Gastroesophageal sphincter (tissue), 4 donors: Measurements from ENCODE around the gene DIS3L. TPM values are rescaled to one million over a fixed set of nuclear protein-coding genes. Genes with fewer than 3 reads are reported as not detected.
"Not testable (repeated sequence)": the region's sequence is repeated elsewhere in the genome, so short reads cannot be mapped to it uniquely, and the experiment has no call there.

Experiments used
- ATAC-seq: fragments of 150-250 bp; one replicate; pipeline ENCODE4 v1.9.1; 2016; ENCODE audit warnings: mild to moderate bottlenecking, moderate library complexity
- H3K27ac ChIP-seq, 4 donors: fragments of 200-600 bp; sonication (generic) in 3 of 4; 1 replicate in 3 of 4; 2 replicates in 1 of 4; pipeline ENCODE4 v1.5.1; 2016 to 2019
- H3K27me3 ChIP-seq: fragments of 200-600 bp; sonication (generic); one replicate; pipeline ENCODE4 v1.5.1; 2019
- H3K36me3 ChIP-seq, 2 donors: fragments of 200-600 bp; sonication (generic); one replicate each; pipeline ENCODE4 v1.5.1; 2019; ENCODE audit warnings: control low read depth in 1 of 2
- H3K4me1 ChIP-seq, 3 donors: fragments of 200-600 bp; sonication (generic); 1 replicate in 2 of 3; 2 replicates in 1 of 3; pipeline ENCODE4 v1.5.1; 2016 to 2019; ENCODE audit warnings: control low read depth in 2 of 3
- H3K4me3 ChIP-seq, 2 donors: fragments of 200-600 bp; sonication (generic); one replicate each; pipeline ENCODE4 v1.5.1; 2019; ENCODE audit warnings: mild to moderate bottlenecking in 1 of 2, moderate library complexity in 1 of 2
- H3K9me3 ChIP-seq, 3 donors: fragments of 200-600 bp; sonication (generic); one replicate each; pipeline ENCODE4 v1.5.1; 2017 to 2019; ENCODE audit warnings: control low read depth in 2 of 3
- EP300 ChIP-seq: sonication (generic); formaldehyde crosslinking; IDR thresholded peaks from one replicate; pipeline ENCODE4 v1.6.1; 2017; ENCODE audit warnings: antibody characterized with exemption, mild to moderate bottlenecking
- POLR2A ChIP-seq, 2 donors: fragments of 450-650 bp; IDR thresholded peaks; one replicate each; pipeline ENCODE4 v1.6.1; 2017; ENCODE audit warnings: antibody characterized with exemption in 2 of 2, mild to moderate bottlenecking in 2 of 2, moderate library complexity in 1 of 2
- POLR2AphosphoS5 ChIP-seq: sonication (generic); formaldehyde crosslinking; IDR thresholded peaks from one replicate; pipeline ENCODE4 v1.6.1; 2017; ENCODE audit warnings: antibody characterized with exemption
- WGBS, 2 donors: methylation state at CpG; one replicate each; pipeline ENCODE4 v1.1.5; 2018; ENCODE audit warnings: low coverage in 1 of 2; 5-methylcytosine and 5-hydroxymethylcytosine counted together
- total RNA-seq, 4 donors: library from RNA; depleted of rRNA; stranded (reverse); fragments of >200 nt; gene quantifications; one replicate each; pipeline ENCODE4 v1.1.0, GENCODE V29; 2016
- TF ChIP-seq, protein P1 (sequence below), 4 experiments: fragments of 200-600 bp in 2 of 4; fragments of 450-650 bp in 2 of 4; sonication (generic) in 1 of 4; IDR thresholded peaks; one replicate each; pipeline ENCODE4 v1.5.1; 2017 to 2019; ENCODE audit warnings: antibody characterized with exemption in 4 of 4, mild to moderate bottlenecking in 2 of 4, moderate library complexity in 2 of 4

Gene DIS3L
- total RNA-seq, 4 donors from 2014 or later, result 33.9 to 40.0 (median 35.2) TPM

DNA sequence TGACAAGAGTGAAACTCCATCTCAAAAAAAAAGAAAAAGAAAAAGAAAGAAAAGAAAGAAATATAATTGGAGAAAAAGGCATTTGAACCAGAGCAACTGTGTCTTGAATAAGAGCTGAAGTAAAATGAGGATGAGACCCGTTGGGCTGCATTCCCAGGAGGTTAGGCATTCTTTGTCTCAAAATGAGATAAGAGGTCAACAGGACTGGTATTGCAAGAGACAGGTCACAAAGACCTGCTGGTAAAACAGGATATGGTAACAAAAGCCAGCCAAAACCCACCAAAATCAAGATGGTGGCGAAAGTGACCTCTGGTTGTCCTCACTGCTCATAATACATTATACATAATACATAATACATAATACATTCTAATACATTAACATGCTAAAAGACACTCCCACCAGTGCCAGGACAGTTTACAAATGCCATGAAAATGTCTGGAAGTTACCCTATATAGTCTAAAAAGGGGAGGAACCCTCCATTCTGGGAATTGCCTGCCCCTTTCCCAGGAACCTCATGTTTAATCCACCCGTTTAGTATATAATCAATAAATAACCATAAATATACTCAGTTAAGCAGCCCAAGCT, 71.7 kb downstream of the DIS3L start:
- no peak for ATAC-seq
- Histone ChIP-seq H3K4me1 (no peaks in the 10 kb centered on the region), H3K9me3 (no peaks in the 10 kb centered on the region), H3K4me3 (no peak overlapping the region), H3K27ac (no peak overlapping the region), H3K27me3 (no peaks in the 10 kb centered on the region), H3K36me3 (no peaks in the 10 kb centered on the region)
- WGBS, 2 donors, result 80 to 84% methylated on average over 2 to 3 of the region's 3 CpGs
- TF ChIP-seq EP300 (no peak), POLR2A (IDR thresholded peaks at IDR 0.05) (no peak), POLR2AphosphoS5 (no peak)
- TF ChIP-seq, protein P1, sequence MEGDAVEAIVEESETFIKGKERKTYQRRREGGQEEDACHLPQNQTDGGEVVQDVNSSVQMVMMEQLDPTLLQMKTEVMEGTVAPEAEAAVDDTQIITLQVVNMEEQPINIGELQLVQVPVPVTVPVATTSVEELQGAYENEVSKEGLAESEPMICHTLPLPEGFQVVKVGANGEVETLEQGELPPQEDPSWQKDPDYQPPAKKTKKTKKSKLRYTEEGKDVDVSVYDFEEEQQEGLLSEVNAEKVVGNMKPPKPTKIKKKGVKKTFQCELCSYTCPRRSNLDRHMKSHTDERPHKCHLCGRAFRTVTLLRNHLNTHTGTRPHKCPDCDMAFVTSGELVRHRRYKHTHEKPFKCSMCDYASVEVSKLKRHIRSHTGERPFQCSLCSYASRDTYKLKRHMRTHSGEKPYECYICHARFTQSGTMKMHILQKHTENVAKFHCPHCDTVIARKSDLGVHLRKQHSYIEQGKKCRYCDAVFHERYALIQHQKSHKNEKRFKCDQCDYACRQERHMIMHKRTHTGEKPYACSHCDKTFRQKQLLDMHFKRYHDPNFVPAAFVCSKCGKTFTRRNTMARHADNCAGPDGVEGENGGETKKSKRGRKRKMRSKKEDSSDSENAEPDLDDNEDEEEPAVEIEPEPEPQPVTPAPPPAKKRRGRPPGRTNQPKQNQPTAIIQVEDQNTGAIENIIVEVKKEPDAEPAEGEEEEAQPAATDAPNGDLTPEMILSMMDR (IDR thresholded peaks at IDR 0.05), result no peak

DNA sequence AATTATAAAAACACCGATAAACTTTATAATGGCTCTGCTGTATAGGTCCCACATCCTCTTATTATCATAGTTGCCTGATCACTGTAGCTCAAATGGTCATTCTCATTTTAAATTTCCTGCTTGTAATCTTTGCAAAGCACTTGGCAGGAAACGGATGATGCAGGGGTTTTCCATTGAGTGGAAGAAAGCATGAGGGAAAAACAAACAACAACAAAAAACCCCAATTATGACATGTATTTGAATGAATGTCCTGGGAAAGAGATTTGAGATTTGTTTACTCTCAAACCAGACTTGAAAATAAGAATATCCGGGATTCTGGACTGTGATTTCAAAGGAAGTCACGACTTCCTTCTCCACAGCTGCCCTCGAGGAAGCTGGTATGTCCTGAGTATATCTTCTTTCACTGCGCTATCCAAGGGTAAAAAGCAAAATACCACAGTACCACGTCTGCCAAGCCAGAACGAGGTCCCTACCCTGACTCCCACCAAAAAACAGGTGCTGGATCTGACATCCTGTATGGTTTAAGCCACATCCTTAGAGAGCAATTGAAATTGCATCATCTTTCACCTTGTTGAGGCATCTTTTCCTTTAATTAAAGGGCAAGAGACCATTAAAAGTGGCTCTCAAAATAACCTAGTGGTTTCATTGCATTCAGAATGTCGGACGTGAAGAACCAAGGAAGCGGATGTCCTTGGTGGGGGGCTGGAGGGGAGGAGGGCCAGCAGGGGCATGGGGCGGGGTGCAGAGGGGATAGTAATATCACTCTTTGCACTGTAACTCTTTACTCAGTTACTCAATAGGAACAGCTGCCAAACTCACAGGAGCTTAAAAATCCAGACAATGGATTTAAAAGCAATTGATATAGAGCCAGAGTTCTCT, 76.6 kb downstream of the DIS3L start:
- Histone ChIP-seq H3K4me1 (no peaks in the 10 kb centered on the region), H3K4me3 (peak overlapping the region in 1 of 2 donors; percentile 33), H3K36me3 (no peaks in the 10 kb centered on the region), H3K27me3 (no peaks in the 10 kb centered on the region), H3K9me3 (peaks cover 0 to 11% (median 0%) of the 10 kb centered on the region in 3 donors), H3K27ac (peak overlapping the region in 3 of 4 donors; percentile 60 to 67 (median 62))
- 29 to 34% methylated on average over 7 to 12 of the region's 12 CpGs for WGBS, 2 donors
- TF ChIP-seq POLR2AphosphoS5 (no peak), POLR2A (IDR thresholded peaks at IDR 0.05) (no peak), EP300 (no peak)
- TF ChIP-seq, protein P1 (IDR thresholded peaks at IDR 0.05), result no peak
- ATAC-seq, result no peak

DNA sequence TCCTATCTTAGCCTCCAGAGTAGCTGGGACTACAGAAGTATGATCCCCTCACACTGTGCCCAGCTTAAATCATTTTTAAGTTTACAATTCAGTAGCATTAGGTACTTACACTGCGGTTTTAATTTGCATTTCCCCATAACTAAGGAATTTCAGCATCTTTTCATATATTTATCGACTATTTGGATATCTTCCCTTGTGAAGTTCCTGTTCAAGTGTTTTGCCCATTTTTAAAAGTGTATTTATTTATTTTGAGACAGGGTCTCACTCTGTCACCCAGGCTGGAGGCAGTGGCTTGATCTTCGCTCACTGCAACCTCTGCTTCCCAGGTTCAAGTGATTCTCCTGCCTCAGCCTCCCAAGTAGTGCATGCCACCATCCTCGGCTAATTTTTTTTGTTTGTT, 80.8 kb downstream of the DIS3L start:
- ATAC-seq, result no peak
- H3K27ac ChIP-seq, result no peak overlapping the region
- 93 to 94% methylated on average over 4 of the region's 4 CpGs for WGBS, 2 donors

DNA sequence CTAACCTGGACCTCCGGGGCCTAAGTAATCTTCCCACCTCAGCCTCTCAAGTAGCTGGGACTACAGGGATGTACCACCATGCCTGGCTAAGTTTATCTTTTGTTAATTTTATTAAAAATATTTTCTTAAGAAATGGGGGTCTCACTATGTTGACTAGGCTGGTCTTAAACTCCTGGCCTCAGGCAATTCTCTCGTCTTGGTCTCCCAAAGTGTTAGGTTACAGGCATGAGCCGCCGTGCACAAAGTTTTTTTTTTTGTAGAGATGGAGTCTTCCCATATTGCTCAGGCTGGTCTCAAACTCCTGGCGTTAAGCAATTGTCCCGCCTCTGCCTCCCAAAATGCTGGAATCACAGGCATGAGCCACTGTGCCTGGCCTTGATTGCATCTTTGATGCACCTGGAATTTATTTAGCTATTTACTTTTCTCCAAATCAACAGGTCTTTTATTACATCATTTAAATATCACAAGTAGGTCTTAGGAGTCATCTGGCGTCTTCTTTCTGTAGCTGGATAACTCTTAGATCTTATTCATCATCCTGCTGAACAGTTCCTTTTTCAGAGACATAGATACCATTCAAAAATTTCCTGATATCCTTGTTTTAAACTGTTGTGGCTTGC, 85.6 kb downstream of the DIS3L start:
- ATAC-seq, result no peak
- no peak overlapping the region for H3K4me3 ChIP-seq
- H3K9me3 ChIP-seq, result peaks cover 0 to 9% (median 0%) of the 10 kb centered on the region in 3 donors
- H3K27ac ChIP-seq, result no peak overlapping the region
- H3K36me3 ChIP-seq, result no peaks in the 10 kb centered on the region
- 91 to 100% methylated on average over 2 to 7 of the region's 7 CpGs for WGBS, 2 donors
- no peaks in the 10 kb centered on the region for H3K27me3 ChIP-seq
- no peaks in the 10 kb centered on the region for H3K4me1 ChIP-seq
- no peak for TF ChIP-seq EP300
- TF ChIP-seq POLR2AphosphoS5, result no peak
- TF ChIP-seq, protein P1 (IDR thresholded peaks at IDR 0.05), result no peak
- no peak for TF ChIP-seq POLR2A (IDR thresholded peaks at IDR 0.05)

More for the DNA sequence above, 80.8 kb downstream of the DIS3L start:
- H3K4me1 ChIP-seq, result no peaks in the 10 kb centered on the region
- no peaks in the 10 kb centered on the region for H3K36me3 ChIP-seq
- H3K27me3 ChIP-seq, result no peaks in the 10 kb centered on the region
- H3K4me3 ChIP-seq, result no peak overlapping the region
- TF ChIP-seq, protein P1 (IDR thresholded peaks at IDR 0.05), result no peak
- TF ChIP-seq EP300, result no peak
- no peak for TF ChIP-seq POLR2AphosphoS5
- peaks cover 0 to 11% (median 0%) of the 10 kb centered on the region in 3 donors for H3K9me3 ChIP-seq

DNA sequence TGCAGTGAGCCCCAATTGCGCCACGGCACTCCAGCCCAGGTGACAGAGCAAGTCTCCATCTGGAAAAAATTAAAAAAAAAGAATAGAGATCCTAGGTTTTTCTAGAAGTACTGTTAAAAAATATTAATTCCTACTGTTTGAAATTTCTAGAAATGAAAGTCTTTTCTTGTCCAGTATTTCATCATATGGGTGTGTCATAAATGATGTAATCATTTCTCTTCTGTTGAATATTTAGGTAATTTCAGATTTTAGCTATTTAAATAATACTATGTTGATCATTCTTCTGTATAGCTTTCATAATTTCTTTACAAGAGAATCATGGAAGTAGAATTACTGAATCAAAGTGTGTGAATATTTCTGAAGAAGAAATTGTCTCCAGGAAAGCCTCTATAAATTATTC, 88.0 kb downstream of the DIS3L start:
- 100% methylated on average over 1 to 2 of the region's 2 CpGs for WGBS, 2 donors
- not testable (repeated sequence) for H3K27ac ChIP-seq, H3K9me3 ChIP-seq, H3K27me3 ChIP-seq, H3K4me3 ChIP-seq, H3K36me3 ChIP-seq, ATAC-seq
- H3K4me1 ChIP-seq, result peaks cover 0 to 10% (median 0%) of the 10 kb centered on the region in 3 donors
